ENCODE results near the gene KCNJ12.
"Not testable (repeated sequence)": the region's sequence is repeated elsewhere in the genome, so short reads cannot be mapped to it uniquely, and the experiment has no call there.

The KCNJ12 gene

GRCh38 chr17:21455761-21456160, 79.6 kb downstream of the KCNJ12 start:
- no peak for DNase-seq

- DNase-seq: not testable (repeated sequence)
These were observed 80.3 kb downstream of the KCNJ12 start for GRCh38 chr17:21456449-21456848.

GRCh38 chr17:21457051-21458026, 81.2 kb downstream of the KCNJ12 start:
- peak; percentile 82 for DNase-seq

- DNase-seq: no peak
These were observed 81.9 kb downstream of the KCNJ12 start for GRCh38 chr17:21458054-21458453.

GRCh38 chr17:21459536-21459935, 83.4 kb downstream of the KCNJ12 start:
- DNase-seq: no peak

- DNase-seq: no peak
These were observed 84.2 kb downstream of the KCNJ12 start for GRCh38 chr17:21460358-21460757.

- DNase-seq: no peak
These were observed 86.1 kb downstream of the KCNJ12 start for GRCh38 chr17:21462237-21462636.

GRCh38 chr17:21463204-21463661, 87.1 kb downstream of the KCNJ12 start:
- no peak for DNase-seq

GRCh38 chr17:21463779-21464407, 87.7 kb downstream of the KCNJ12 start:
- DNase-seq: no peak

GRCh38 chr17:21464611-21465021, 88.5 kb downstream of the KCNJ12 start:
- DNase-seq: no peak

GRCh38 chr17:21466550-21466949, 90.4 kb downstream of the KCNJ12 start:
- DNase-seq: no peak

GRCh38 chr17:21467196-21467595, 91.0 kb downstream of the KCNJ12 start:
- no peak for DNase-seq

GRCh38 chr17:21467739-21468490, 91.8 kb downstream of the KCNJ12 start:
- no peak for DNase-seq

Measured in inflammatory macrophage treated with lipopolysaccharide for 4 hours (primary cell).